Measurements from ENCODE around the gene DEDD.

DNA sequence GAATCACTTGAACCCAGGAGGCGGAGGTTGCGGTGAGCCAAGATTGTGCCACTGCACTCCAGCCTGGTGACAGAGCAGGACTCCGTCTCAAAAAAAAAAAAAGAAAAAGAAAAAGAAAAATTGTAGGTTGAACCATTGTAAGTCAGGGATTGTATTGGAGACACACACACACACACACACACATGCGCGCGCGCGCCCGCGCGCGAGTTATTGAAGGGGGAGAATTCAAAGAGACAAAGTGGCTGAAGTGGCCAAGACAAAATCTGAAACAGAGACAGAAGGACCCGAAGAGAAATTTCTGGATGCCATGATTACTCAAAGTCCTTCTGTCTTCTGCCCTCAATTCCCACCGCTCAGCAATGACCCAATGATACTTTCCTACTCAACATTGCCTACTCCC is 38.0 kb downstream of the DEDD start:
- TF ChIP-seq, protein P1, sequence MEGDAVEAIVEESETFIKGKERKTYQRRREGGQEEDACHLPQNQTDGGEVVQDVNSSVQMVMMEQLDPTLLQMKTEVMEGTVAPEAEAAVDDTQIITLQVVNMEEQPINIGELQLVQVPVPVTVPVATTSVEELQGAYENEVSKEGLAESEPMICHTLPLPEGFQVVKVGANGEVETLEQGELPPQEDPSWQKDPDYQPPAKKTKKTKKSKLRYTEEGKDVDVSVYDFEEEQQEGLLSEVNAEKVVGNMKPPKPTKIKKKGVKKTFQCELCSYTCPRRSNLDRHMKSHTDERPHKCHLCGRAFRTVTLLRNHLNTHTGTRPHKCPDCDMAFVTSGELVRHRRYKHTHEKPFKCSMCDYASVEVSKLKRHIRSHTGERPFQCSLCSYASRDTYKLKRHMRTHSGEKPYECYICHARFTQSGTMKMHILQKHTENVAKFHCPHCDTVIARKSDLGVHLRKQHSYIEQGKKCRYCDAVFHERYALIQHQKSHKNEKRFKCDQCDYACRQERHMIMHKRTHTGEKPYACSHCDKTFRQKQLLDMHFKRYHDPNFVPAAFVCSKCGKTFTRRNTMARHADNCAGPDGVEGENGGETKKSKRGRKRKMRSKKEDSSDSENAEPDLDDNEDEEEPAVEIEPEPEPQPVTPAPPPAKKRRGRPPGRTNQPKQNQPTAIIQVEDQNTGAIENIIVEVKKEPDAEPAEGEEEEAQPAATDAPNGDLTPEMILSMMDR (IDR thresholded peaks at IDR 0.05), result no peak
- TF ChIP-seq, protein P2, sequence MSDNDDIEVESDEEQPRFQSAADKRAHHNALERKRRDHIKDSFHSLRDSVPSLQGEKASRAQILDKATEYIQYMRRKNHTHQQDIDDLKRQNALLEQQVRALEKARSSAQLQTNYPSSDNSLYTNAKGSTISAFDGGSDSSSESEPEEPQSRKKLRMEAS (CRISPR knock-in tag; IDR thresholded peaks at IDR 0.05), result no peak
- TF ChIP-seq MYBL2 (CRISPR knock-in tag; IDR thresholded peaks at IDR 0.05), result no peak
- TF ChIP-seq TEAD4 (CRISPR knock-in tag; IDR thresholded peaks at IDR 0.05), result no peak
- TF ChIP-seq ELF4 (CRISPR knock-in tag; IDR thresholded peaks at IDR 0.05; ENCODE audit: low read depth), result no peak
- no peak for TF ChIP-seq CREB1 (CRISPR knock-in tag; IDR thresholded peaks at IDR 0.05)
- TF ChIP-seq CREM (CRISPR knock-in tag; IDR thresholded peaks at IDR 0.05), result no peak
- TF ChIP-seq FOXK1 (CRISPR knock-in tag; IDR thresholded peaks at IDR 0.05), result no peak
- TF ChIP-seq, protein P3, sequence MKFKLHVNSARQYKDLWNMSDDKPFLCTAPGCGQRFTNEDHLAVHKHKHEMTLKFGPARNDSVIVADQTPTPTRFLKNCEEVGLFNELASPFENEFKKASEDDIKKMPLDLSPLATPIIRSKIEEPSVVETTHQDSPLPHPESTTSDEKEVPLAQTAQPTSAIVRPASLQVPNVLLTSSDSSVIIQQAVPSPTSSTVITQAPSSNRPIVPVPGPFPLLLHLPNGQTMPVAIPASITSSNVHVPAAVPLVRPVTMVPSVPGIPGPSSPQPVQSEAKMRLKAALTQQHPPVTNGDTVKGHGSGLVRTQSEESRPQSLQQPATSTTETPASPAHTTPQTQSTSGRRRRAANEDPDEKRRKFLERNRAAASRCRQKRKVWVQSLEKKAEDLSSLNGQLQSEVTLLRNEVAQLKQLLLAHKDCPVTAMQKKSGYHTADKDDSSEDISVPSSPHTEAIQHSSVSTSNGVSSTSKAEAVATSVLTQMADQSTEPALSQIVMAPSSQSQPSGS (CRISPR knock-in tag; IDR thresholded peaks at IDR 0.05; ENCODE audit: borderline replicate concordance, low read depth), result no peak
- TF ChIP-seq, protein P4, sequence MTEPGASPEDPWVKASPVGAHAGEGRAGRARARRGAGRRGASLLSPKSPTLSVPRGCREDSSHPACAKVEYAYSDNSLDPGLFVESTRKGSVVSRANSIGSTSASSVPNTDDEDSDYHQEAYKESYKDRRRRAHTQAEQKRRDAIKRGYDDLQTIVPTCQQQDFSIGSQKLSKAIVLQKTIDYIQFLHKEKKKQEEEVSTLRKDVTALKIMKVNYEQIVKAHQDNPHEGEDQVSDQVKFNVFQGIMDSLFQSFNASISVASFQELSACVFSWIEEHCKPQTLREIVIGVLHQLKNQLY (CRISPR knock-in tag; IDR thresholded peaks at IDR 0.05), result no peak
- no peak for TF ChIP-seq NFYB (CRISPR knock-in tag; conservative IDR thresholded peaks at IDR 0.05; ENCODE audit: low read depth)

Data from WTC11 (cell line).